ENCODE results near the gene DDOST. TPM values are rescaled to one million over a fixed set of nuclear protein-coding genes. Genes with fewer than 3 reads are reported as not detected.

DDOST gene
- total RNA-seq, 5 donors from 2014 or later (not counting 1 experiment from before 2014, with no cell fraction given) = 106 to 145 (median 124) TPM

DNA sequence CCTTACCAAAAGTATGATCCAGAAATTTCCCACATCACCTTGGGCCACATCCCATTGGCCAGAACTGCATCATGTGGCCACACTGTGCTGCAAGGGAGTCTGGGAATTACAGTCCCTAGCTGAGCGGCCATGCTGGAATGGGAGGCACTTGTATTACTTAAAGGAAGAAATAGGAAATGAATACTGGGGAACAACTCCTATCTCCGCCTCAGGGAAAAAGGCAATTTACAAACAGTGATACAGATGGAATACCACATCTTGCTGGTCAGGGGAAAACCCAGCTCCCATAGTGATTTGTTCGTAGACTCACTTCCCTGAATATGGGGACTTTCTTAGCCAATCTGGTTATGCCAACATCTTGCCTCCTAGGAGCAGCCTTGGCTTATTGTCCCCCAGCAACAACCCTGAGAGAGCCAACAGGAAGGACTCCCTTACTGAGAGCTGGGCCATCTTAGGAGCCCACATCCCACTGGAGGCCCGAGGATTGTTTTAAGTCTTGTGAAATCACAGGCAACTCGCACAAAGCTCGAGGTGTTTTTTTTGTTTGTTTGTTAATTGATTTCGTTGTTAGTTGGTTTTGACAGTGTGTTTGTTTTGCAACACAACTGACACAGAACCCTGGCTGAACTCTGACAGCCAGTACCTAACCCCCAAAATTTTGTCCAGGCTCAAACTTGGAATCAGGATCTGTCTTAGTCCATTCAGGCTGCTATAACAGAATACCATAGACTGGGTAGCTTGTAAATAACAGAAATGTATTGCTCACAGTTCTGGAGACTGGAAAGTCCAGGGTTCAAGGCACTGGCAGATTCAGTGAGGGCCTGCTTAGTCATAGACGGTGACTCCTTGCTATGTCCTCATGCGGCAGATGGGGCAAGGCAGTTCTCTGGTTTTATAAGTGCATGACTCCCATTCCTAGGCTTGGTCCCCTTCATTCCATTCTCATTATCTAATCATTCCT, 57.4 kb downstream of the DDOST start:
- no peaks in the 10 kb centered on the region for H3K4me1 ChIP-seq (ENCODE audit: control insufficient read depth in 1 of 2, extremely low read depth in 1 of 2, insufficient read depth in 2 of 2, low read length in 2 of 2)
- no peaks in the 10 kb centered on the region for H3K4me1 Mint-ChIP-seq
- H3K9me3 ChIP-seq = no peaks in the 10 kb centered on the region
- ChIA-PET POLR2A (no interaction called here), CTCF (no interaction called here)
- H3K36me3 Mint-ChIP-seq = no peaks in the 10 kb centered on the region
- no peaks in the 10 kb centered on the region for H3K9me3 Mint-ChIP-seq
- no peak overlapping the region for H3K27ac ChIP-seq (ENCODE audit: low read length)
- H3K27me3 ChIP-seq (replicated peaks in 1 of 2; ENCODE audit: control insufficient read depth in 2 of 2, extremely low read depth in 1 of 2, insufficient read depth in 2 of 2, low read length in 1 of 2) = peaks cover 0 to 17% of the 10 kb centered on the region in 2 experiments
- no peak overlapping the region for H3K4me3 Mint-ChIP-seq
- no peak for DNase-seq
- H3K27me3 Mint-ChIP-seq = peaks cover 9 to 12% of the 10 kb centered on the region in 2 donors
- no peak overlapping the region for H3K27ac Mint-ChIP-seq
- no peaks in the 10 kb centered on the region for H3K36me3 ChIP-seq (ENCODE audit: control insufficient read depth in 2 of 2, extremely low read depth in 1 of 2, insufficient read depth in 1 of 2, low read length in 1 of 2)
- no peak overlapping the region for H3K4me3 ChIP-seq (ENCODE audit: control insufficient read depth in 1 of 2, extremely low read depth in 1 of 2, low read length in 1 of 2)
- 100% methylated on average over 3 of the region's 9 CpGs for WGBS (ENCODE audit: insufficient coverage)
- no peak for ATAC-seq (replicated peaks in 1 of 4)

DNA sequence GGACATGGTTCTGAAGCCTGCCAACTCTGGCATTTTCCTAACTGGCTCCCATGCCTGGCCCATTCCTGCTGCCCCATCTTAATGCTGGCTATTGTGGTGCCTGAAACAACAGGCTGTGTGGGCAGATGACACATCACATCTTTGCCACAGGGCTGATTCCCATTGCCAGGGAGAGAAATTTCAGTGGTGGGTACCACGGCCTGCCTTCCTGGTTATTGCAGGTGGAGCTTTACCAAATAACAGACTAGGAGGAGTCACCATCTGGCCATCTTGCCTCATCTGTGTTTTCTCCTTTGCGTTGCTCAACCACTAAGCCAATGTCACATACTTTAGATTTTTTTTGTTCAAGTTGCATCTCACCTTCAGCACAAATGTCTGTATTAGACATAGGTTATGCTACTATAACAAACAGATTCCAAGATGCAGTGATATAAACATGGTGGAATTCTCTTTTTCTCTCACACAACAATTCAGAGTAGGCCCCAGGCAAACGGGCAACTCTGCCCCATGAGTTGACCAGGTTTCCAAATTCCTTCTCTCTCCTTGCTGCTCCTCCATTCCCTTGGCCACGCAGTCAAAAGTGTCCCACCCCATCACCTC, 58.2 kb downstream of the DDOST start:
- Mint-ChIP-seq H3K9me3 (no peaks in the 10 kb centered on the region), H3K27me3 (peaks cover 7 to 11% of the 10 kb centered on the region in 2 donors), H3K27ac (no peak overlapping the region), H3K4me1 (no peaks in the 10 kb centered on the region), H3K36me3 (no peaks in the 10 kb centered on the region), H3K4me3 (no peak overlapping the region)
- CTCF ChIA-PET = no interaction called here
- POLR2A ChIA-PET = no interaction called here
- ATAC-seq (replicated peaks in 1 of 4) (no peak), DNase-seq (no peak)
- H3K4me1 ChIP-seq (ENCODE audit: control insufficient read depth in 1 of 2, extremely low read depth in 1 of 2, insufficient read depth in 2 of 2, low read length in 2 of 2) = no peaks in the 10 kb centered on the region
- no peak overlapping the region for H3K27ac ChIP-seq (ENCODE audit: low read length)
- WGBS (ENCODE audit: insufficient coverage) = 100% methylated on average over 1 of the region's 4 CpGs
- H3K4me3 ChIP-seq (ENCODE audit: control insufficient read depth in 1 of 2, extremely low read depth in 1 of 2, low read length in 1 of 2) = no peak overlapping the region
- H3K36me3 ChIP-seq (ENCODE audit: control insufficient read depth in 2 of 2, extremely low read depth in 1 of 2, insufficient read depth in 1 of 2, low read length in 1 of 2) = no peaks in the 10 kb centered on the region
- peaks cover 0 to 17% of the 10 kb centered on the region in 2 experiments for H3K27me3 ChIP-seq (replicated peaks in 1 of 2; ENCODE audit: control insufficient read depth in 2 of 2, extremely low read depth in 1 of 2, insufficient read depth in 2 of 2, low read length in 1 of 2)
- H3K9me3 ChIP-seq = no peaks in the 10 kb centered on the region

Other genes starting within 250 kb of the DDOST start
- gene CAMK2N1, start 175.2 kb downstream of the DDOST start, total RNA-seq = 1 to 10 TPM; 2.5 to 7.9 (median 7.1) TPM
- 10 to 100 TPM; 18.0 to 21.4 (median 20.8) TPM for gene MUL1, start 153.2 kb downstream of the DDOST start, total RNA-seq
- gene FAM43B, start 108.8 kb downstream of the DDOST start, total RNA-seq = not detected
- gene CDA, start 72.3 kb downstream of the DDOST start, total RNA-seq = under 1 TPM in 1 of 5 donors, not detected in 4; 0.35 TPM
- 10 to 100 TPM; 11.8 to 30.1 (median 26.8) TPM for gene PINK1, start 27.9 kb downstream of the DDOST start, total RNA-seq
- gene KIF17, start 56.6 kb upstream of the DDOST start, total RNA-seq = not detected
- gene SH2D5, start 71.3 kb upstream of the DDOST start, total RNA-seq = under 1 TPM; 0.07 to 0.58 (median 0.33) TPM
- 100 to 1,000 TPM; 248 to 279 (median 270) TPM for gene HP1BP3, start 125.9 kb upstream of the DDOST start, total RNA-seq